HepG2 (cell line): ENCODE data around the gene GRHL1. TPM values are rescaled to one million over a fixed set of nuclear protein-coding genes. Genes with fewer than 3 reads are reported as not detected.

Source experiments
- AHR ChIP-seq: IDR thresholded peaks from 2 replicates; pipeline ENCODE4 v1.6.1; 2018; ENCODE audit warnings: missing genetic modification reagents, missing compliant biosample characterization
- ASH2L ChIP-seq: fragments of 300-600, 200-600 bp; sonication (generic); IDR thresholded peaks from 2 replicates; pipeline ENCODE4 v1.7.0; 2017; ENCODE audit warnings: low read depth, mild to moderate bottlenecking, moderate library complexity, mixed read lengths, low read length; ENCODE audit not compliant: insufficient read length
- ATAD3A ChIP-seq: sonication (generic); formaldehyde crosslinking; IDR thresholded peaks from 2 replicates; pipeline ENCODE4 v1.4.0; 2020; ENCODE audit warnings: missing genetic modification reagents
- FOXO1 ChIP-seq: sonication (generic); formaldehyde crosslinking; IDR thresholded peaks from 2 replicates; pipeline ENCODE4 v1.4.0; 2020; ENCODE audit warnings: missing genetic modification reagents
- HNRNPH1 ChIP-seq: fragments of 200-400 bp; formaldehyde crosslinking; optimal IDR thresholded peaks from 2 replicates; pipeline ENCODE3; 2017; ENCODE audit warnings: mild to moderate bottlenecking, low read depth, low read length
- MAFK ChIP-seq, 2 experiments: IDR thresholded peaks in 1 of 2; conservative IDR thresholded peaks in 1 of 2; 2 replicates each; pipeline ENCODE4 v1.6.1; 2011; ENCODE audit warnings: improper control_type of control experiment in 2 of 2, low read length in 2 of 2
- MTA1 ChIP-seq: sonication (generic); formaldehyde crosslinking; IDR thresholded peaks from 2 replicates; pipeline ENCODE4 v1.4.0; 2020; ENCODE audit warnings: missing genetic modification reagents, mild to moderate bottlenecking, borderline replicate concordance
- MYC ChIP-seq: sonication (generic); formaldehyde crosslinking; IDR thresholded peaks from 2 replicates; pipeline ENCODE4 v1.9.0; 2021; ENCODE audit warnings: missing genetic modification reagents, borderline replicate concordance
- NFIB ChIP-seq: sonication (generic); formaldehyde crosslinking; IDR thresholded peaks from 2 replicates; pipeline ENCODE4 v1.9.0; 2021; ENCODE audit warnings: missing genetic modification reagents, mild to moderate bottlenecking, borderline replicate concordance
- POGZ ChIP-seq: sonication (generic); formaldehyde crosslinking; IDR thresholded peaks from 2 replicates; pipeline ENCODE4 v1.4.0; 2020; ENCODE audit warnings: mild to moderate bottlenecking, missing genetic modification reagents
- TEAD2 ChIP-seq: sonication (generic); formaldehyde crosslinking; IDR thresholded peaks from 2 replicates; pipeline ENCODE4 v1.9.0; 2021; ENCODE audit warnings: missing genetic modification reagents
- THAP11 ChIP-seq: IDR thresholded peaks from 2 replicates; pipeline ENCODE4 v1.6.1; 2016; ENCODE audit warnings: missing biosample characterization, missing genetic modification reagents
- ZNF232 ChIP-seq: sonication (generic); formaldehyde crosslinking; IDR thresholded peaks from 2 replicates; pipeline ENCODE4 v1.4.0; 2020; ENCODE audit warnings: missing genetic modification reagents, borderline replicate concordance
- ZNF709 ChIP-seq: sonication (generic); formaldehyde crosslinking; IDR thresholded peaks from 2 replicates; pipeline ENCODE4 v1.5.0; 2020; ENCODE audit warnings: mild to moderate bottlenecking, missing genetic modification reagents
- ZSCAN12 ChIP-seq: sonication (generic); formaldehyde crosslinking; IDR thresholded peaks from 2 replicates; pipeline ENCODE4 v1.9.0; 2021; ENCODE audit warnings: mild to moderate bottlenecking, missing genetic modification reagents
- polyA plus RNA-seq, 8 experiments: library from polyadenylated mRNA; depleted of rRNA in 3 of 8; stranded (reverse) in 7 of 8; unstranded in 1 of 8; fragments of >200 nt; fragmentation: Illumina TruSeq in 4 of 8; extraction: Trizol in 4 of 8; gene quantifications; 2 replicates each; pipeline versions ENCODE4 v1.2.1 to v1.2.3, GENCODE V29; 2011 to 2016; ENCODE audit warnings: low read depth in 4 of 8, missing spikeins in 1 of 8, mixed read lengths in 1 of 8; ENCODE audit not compliant: insufficient read depth in 1 of 8
- total RNA-seq, 5 experiments: library from RNA; depleted of rRNA; stranded (reverse); fragments of >200 nt; fragmentation: Illumina TruSeq; extraction: Trizol; gene quantifications; 2 replicates each; pipeline ENCODE4 v1.2.3, GENCODE V29; 2016; ENCODE audit warnings: low read depth in 1 of 5
- TF ChIP-seq, protein P1 (sequence below): sonication (generic); formaldehyde crosslinking; IDR thresholded peaks from 2 replicates; pipeline ENCODE4 v1.5.1; 2020; ENCODE audit warnings: mild to moderate bottlenecking, missing genetic modification reagents, borderline replicate concordance
- TF ChIP-seq, protein P2 (sequence below): sonication (generic); formaldehyde crosslinking; IDR thresholded peaks from 2 replicates; pipeline ENCODE4 v1.4.0; 2020; ENCODE audit warnings: mild to moderate bottlenecking, missing genetic modification reagents
- TF ChIP-seq, protein P3 (sequence below): IDR thresholded peaks from 2 replicates; pipeline ENCODE4 v1.6.1; 2016; ENCODE audit warnings: low read depth, control low read depth
- TF ChIP-seq, protein P4 (sequence below): sonication (generic); formaldehyde crosslinking; IDR thresholded peaks from 2 replicates; pipeline ENCODE4 v1.4.0; 2020; ENCODE audit warnings: missing genetic modification reagents
- TF ChIP-seq, protein P5 (sequence below): sonication (generic); formaldehyde crosslinking; IDR thresholded peaks from 2 replicates; pipeline ENCODE4 v1.4.0; 2020; ENCODE audit warnings: missing genetic modification reagents

GRHL1 gene
- total and polyA plus RNA-seq, 2 of the 13 experiments (the other 11 are each of a cell fraction or from before 2014, with no cell fraction given) = 9.3 to 12.0 TPM

DNA sequence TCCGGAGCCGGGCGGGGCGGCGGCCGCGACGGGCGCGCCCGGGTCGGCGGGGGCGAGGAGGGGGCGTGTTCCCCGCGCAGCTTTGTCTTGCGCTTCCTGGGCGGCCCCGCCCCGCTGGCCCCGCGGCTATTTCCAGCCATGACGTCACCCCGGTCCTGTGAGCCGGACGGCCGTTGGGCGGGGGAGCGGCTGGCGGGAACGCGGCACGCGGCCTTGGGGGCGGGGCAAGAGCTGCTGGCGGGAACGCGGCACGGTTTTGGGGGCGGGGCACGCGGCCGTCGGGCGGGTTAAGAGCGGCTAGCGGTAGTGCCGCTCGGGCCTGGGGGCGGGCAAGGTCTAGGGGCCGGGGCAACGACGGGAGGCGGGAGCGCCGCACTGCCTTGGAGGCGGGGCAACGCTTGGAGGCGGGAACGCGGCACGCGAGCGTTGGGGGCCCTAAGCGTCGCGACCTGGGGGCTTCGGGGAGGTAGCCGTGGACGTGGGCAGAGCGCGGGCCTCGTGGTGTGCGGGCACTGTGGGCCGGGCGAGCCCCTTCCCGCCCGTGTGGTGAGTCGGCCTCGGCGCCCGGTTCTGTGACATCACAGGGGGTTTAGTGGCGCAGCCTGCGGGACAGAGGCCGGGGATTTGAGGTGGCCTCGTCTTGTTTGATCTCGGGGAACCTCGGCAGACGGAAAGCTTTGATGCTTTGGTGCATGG lies 92.6 kb downstream of the GRHL1 start (continued):
- TF ChIP-seq AHR (CRISPR knock-in tag) (peak; percentile 13; the same call in 1 of the 2 replicates), MYC (CRISPR knock-in tag) (peak; percentile 67; the same call in 1 of the 2 replicates), ASH2L (no peak), HNRNPH1 (no peak), THAP11 (CRISPR knock-in tag) (no peak; the same call in 1 of the 2 replicates), ZNF709 (CRISPR knock-in tag) (no peak; the same call in 1 of the 2 replicates), POGZ (no peak; the same call in 1 of the 2 replicates), MTA1 (peak; percentile 27; the same call in 1 of the 2 replicates), MAFK (conservative IDR thresholded peaks at IDR 0.05 in 1 of 2, IDR thresholded peaks at IDR 0.05 in 1 of 2; ENCODE audit: low read length in 2 of 2) (no peak), ATAD3A (CRISPR knock-in tag) (no peak), ZSCAN12 (CRISPR knock-in tag) (no peak), NFIB (CRISPR knock-in tag) (no peak), FOXO1 (CRISPR knock-in tag) (peak; percentile 21; the same call in 1 of the 2 replicates), TEAD2 (CRISPR knock-in tag) (no peak), ZNF232 (CRISPR knock-in tag) (no peak; the same call in 1 of the 2 replicates)
- TF ChIP-seq, protein P1, sequence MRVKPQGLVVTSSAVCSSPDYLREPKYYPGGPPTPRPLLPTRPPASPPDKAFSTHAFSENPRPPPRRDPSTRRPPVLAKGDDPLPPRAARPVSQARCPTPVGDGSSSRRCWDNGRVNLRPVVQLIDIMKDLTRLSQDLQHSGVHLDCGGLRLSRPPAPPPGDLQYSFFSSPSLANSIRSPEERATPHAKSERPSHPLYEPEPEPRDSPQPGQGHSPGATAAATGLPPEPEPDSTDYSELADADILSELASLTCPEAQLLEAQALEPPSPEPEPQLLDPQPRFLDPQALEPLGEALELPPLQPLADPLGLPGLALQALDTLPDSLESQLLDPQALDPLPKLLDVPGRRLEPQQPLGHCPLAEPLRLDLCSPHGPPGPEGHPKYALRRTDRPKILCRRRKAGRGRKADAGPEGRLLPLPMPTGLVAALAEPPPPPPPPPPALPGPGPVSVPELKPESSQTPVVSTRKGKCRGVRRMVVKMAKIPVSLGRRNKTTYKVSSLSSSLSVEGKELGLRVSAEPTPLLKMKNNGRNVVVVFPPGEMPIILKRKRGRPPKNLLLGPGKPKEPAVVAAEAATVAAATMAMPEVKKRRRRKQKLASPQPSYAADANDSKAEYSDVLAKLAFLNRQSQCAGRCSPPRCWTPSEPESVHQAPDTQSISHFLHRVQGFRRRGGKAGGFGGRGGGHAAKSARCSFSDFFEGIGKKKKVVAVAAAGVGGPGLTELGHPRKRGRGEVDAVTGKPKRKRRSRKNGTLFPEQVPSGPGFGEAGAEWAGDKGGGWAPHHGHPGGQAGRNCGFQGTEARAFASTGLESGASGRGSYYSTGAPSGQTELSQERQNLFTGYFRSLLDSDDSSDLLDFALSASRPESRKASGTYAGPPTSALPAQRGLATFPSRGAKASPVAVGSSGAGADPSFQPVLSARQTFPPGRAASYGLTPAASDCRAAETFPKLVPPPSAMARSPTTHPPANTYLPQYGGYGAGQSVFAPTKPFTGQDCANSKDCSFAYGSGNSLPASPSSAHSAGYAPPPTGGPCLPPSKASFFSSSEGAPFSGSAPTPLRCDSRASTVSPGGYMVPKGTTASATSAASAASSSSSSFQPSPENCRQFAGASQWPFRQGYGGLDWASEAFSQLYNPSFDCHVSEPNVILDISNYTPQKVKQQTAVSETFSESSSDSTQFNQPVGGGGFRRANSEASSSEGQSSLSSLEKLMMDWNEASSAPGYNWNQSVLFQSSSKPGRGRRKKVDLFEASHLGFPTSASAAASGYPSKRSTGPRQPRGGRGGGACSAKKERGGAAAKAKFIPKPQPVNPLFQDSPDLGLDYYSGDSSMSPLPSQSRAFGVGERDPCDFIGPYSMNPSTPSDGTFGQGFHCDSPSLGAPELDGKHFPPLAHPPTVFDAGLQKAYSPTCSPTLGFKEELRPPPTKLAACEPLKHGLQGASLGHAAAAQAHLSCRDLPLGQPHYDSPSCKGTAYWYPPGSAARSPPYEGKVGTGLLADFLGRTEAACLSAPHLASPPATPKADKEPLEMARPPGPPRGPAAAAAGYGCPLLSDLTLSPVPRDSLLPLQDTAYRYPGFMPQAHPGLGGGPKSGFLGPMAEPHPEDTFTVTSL (CRISPR knock-in tag) = no peak
- TF ChIP-seq, protein P2, sequence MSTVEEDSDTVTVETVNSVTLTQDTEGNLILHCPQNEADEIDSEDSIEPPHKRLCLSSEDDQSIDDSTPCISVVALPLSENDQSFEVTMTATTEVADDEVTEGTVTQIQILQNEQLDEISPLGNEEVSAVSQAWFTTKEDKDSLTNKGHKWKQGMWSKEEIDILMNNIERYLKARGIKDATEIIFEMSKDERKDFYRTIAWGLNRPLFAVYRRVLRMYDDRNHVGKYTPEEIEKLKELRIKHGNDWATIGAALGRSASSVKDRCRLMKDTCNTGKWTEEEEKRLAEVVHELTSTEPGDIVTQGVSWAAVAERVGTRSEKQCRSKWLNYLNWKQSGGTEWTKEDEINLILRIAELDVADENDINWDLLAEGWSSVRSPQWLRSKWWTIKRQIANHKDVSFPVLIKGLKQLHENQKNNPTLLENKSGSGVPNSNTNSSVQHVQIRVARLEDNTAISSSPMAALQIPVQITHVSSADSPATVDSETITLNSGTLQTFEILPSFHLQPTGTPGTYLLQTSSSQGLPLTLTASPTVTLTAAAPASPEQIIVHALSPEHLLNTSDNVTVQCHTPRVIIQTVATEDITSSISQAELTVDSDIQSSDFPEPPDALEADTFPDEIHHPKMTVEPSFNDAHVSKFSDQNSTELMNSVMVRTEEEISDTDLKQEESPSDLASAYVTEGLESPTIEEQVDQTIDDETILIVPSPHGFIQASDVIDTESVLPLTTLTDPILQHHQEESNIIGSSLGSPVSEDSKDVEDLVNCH (CRISPR knock-in tag) = no peak
- TF ChIP-seq, protein P3, sequence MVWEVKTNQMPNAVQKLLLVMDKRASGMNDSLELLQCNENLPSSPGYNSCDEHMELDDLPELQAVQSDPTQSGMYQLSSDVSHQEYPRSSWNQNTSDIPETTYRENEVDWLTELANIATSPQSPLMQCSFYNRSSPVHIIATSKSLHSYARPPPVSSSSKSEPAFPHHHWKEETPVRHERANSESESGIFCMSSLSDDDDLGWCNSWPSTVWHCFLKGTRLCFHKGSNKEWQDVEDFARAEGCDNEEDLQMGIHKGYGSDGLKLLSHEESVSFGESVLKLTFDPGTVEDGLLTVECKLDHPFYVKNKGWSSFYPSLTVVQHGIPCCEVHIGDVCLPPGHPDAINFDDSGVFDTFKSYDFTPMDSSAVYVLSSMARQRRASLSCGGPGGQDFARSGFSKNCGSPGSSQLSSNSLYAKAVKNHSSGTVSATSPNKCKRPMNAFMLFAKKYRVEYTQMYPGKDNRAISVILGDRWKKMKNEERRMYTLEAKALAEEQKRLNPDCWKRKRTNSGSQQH = no peak
- TF ChIP-seq, protein P4, sequence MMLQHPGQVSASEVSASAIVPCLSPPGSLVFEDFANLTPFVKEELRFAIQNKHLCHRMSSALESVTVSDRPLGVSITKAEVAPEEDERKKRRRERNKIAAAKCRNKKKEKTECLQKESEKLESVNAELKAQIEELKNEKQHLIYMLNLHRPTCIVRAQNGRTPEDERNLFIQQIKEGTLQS (CRISPR knock-in tag) = peak; percentile 75; the same call in 1 of the 2 replicates
- TF ChIP-seq, protein P5, sequence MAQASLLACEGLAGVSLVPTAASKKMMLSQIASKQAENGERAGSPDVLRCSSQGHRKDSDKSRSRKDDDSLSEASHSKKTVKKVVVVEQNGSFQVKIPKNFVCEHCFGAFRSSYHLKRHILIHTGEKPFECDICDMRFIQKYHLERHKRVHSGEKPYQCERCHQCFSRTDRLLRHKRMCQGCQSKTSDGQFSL (CRISPR knock-in tag) = no peak
